HG02759 (cell line): Measurements from ENCODE around the gene SVOPL.

Experiments
- ATAC-seq: cut with Tn5 transposase; IDR thresholded peaks from one replicate; pipeline ENCODE4 v1.9.1; 2021; ENCODE audit warnings: mild to moderate bottlenecking, moderate library complexity; ENCODE audit not compliant: unreplicated experiment

The SVOPL gene

DNA sequence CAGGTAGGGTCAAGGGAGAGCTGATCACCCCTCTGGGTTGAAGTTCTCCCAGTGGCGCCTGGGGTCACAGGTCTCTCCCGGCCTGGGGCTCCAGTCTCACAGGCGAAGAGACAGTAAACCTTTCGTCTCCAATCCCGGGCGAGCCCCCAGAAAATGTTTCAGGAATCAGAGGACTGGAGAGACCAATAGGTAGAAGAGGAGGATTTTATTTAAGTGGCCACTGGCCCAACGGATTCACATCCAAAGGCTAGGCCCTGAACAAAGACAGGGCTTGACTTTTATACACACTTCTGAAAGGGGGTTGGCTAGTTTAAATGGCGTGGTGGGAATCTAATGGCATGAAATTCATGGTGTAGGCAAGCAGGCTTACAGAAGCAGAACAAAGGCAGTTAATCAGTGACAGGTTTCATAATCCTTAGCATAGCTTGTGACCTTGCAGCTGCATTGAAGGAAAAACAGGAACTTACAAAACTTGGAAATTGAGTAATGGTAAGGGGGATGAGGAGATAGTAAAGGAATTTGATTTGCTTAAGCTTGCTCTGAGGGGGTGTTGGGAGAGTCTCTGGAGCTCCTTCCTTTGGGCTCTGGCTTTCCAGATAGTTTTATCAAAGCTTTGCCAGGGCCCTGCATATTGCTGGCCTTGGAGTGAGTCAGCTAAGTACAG lies 135.6 kb downstream of the SVOPL start:
- no peak for ATAC-seq

DNA sequence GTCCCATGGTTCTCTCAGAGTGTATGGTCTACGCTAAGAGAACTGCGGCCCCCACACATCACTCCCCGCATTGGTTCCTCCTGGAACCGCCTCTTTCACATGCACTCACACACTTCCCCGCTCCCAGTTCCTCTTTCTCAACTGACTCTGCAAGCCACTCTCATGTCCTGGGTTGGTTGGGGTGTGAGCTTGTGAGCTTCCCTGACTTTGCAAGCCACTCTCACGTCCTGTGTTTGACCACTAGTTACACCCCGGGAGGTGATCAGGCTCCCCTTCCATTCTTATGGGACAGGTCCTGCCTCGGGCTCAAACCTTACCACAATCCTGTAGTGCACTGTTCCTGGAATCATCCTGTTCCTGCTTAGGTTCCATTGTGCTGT lies 136.1 kb downstream of the SVOPL start:
- ATAC-seq, result no peak

DNA sequence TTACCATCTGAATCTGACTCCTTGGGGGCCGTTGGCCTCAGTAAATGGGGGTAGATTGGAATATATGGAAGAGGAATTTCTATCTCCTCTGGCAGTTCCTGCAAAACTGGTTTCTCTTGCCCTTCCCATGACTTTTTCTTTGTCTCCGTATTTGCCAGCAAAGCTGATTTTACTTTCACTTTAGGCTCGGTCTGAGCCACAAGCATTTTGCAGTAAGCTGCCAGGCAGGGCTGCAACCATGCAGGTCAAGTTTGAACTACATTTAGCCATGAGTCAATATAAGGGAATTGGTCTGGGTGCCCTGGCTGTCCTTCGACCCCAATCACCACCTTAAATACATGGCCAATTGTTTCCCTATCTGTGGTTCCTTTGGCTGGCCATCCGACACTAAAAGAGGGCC lies 136.8 kb downstream of the SVOPL start:
- ATAC-seq, result no peak

DNA sequence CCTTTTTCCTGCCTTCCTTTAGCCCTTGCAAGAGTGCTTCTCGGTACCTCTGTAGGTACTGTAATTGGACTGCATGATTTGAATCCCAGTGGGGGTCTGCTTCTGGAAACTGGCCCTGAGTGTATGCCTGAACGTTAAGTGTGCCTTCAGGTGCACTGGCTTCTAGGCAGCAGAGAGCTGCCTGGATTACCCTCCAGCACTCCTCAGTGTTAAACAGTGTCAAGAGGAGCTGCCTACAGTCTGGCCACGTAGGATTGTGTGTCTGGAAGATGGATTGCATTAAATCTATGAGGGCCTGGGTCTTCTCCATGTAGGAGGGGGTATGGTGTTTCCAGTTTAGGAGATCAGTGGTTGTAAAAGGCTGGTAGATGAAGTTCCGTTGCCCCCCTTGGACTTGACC lies 137.4 kb downstream of the SVOPL start:
- ATAC-seq, result no peak

DNA sequence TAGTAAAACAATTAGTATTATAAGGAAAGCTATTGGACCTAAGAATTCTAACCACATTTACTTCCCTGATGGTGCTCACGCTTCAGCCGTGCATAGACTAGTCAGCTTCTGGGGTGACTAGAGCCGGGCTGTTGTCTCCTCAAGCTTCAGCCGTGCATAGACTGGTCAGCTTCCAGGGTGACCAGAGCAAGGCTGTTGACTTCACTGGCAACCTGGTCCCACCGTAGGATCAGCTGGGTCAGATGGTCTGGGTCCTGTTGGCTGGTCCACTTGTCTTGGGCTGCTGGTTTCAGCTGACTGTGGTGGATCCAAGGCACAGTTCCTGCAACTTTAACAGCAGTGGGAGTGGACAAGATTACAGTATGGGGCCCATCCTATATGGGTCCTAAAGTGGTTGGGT lies 141.7 kb downstream of the SVOPL start:
- no peak for ATAC-seq

DNA sequence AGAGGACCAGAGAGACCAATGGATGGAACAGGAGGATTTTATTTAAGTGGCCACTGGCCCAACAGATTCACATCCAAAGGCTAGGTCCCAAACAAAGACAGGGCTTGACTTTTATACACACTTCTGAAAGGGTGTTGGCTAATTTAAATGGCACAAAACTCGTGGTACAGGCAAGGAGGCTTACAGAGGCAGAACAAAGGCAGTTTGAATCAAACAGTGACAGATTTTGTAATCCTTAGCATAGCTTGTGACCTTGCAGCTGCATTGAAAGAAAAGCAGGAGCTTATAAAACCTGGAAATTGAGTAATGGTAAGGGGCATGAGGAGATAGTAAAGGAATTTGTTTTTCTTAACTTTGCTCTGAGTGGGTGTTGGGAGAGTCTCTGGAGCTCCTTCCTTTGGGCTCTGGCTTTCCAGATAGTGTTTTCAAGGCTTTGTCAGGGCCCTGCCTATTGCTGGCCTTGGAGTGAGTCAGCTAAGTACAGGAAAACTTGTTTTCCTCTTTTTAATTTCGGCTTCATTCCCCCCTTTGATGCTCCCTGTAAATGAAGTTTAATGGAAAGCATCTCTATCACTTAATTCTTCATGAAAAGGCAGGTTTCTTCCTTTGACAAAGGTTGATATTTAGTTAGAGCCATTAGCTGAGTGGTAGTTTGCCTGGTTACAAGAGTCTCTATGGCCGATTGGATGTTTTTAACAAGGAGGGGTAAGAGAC lies 144.2 kb downstream of the SVOPL start:
- ATAC-seq, result no peak

DNA sequence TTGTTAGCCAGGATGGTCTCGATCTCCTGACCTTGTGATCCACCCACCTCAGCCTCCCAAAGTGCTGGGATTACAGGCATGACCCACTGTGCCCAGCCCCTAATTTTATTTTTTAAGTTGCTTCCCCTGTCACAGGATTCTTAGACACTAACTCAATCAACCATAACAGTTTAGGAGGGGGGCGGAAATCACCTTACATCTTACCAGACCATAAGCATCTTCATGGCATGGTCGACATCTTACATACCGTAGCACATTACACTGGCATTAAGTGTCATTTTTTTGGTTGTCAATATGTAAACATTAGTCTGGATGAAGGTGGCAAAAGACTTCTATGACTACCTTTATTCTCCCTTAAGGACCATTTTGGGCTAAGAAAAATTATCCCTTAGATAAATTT lies 145.5 kb downstream of the SVOPL start:
- ATAC-seq, result no peak

DNA sequence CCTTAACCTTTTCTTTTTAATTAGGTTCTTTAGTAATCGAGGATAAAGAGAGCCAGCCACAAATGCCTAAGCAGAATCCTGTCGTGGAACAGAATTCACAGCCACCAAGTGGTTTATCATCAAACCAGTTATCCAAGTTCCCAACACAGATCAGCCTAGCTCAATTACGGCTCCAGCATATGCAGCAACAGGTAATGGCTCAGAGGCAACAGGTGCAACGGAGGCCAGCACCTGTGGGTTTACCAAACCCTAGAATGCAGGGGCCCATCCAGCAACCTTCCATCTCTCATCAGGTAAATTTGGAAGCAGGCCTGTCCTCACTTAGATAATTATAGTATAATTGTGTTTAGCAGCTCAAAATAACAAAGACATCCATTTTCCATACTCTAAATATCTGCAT lies 146.5 kb downstream of the SVOPL start:
- no peak for ATAC-seq

DNA sequence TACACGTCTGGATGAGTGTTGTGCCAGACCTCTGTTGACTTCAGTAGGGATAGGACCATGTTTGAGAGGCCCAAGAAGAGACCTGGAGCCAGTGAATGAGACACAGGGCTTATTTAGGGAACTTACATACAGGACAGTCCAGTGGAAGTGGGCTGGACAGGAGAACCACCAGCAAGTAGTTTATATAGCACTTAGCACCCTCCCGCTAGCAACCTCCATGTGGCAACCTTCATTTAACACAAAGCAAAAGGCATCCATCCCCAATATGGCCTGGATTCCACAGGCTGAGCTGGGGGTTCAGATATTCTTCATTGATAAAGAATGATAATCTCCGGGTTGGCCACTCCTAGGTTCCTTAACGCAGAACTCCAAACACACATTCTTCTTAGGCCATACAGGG lies 147.4 kb downstream of the SVOPL start:
- ATAC-seq, result no peak

DNA sequence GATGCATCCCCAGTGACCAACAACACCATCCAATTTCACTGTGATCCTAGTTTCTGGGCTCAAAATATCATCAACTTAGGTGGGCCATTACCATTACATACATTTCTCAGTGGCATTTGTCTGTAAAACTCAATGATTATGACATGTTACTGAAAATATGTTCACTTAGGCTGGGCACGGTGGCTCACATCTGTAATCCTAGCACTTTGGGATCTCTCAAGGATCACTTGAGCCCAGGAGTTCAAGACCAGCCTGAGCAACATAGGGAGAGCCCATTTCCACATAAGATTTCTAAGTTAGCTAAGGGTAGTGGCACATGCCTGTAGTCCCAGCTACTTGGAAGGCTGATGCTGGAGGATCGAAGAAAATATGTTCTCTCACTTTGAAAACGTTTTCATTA lies 150.1 kb downstream of the SVOPL start:
- no peak for ATAC-seq

DNA sequence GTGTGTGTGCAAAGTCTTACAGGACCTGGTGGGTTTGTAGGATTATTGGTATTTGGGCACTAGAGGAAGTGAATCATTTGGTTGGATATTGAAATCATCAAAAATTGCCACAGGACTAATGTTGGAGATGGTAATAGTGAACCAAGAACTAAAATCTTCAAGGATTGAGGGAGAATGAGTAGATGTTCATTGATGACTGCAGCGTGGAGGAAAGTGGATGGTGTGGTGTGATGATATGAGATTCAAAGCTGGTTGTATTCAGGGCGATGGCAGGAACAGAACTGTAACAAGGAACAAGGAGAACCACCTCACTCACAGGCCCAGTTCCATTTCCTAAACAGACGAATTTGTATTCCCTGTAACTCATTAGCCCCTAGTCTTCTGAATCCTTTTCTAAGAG lies 150.8 kb downstream of the SVOPL start:
- ATAC-seq, result no peak

DNA sequence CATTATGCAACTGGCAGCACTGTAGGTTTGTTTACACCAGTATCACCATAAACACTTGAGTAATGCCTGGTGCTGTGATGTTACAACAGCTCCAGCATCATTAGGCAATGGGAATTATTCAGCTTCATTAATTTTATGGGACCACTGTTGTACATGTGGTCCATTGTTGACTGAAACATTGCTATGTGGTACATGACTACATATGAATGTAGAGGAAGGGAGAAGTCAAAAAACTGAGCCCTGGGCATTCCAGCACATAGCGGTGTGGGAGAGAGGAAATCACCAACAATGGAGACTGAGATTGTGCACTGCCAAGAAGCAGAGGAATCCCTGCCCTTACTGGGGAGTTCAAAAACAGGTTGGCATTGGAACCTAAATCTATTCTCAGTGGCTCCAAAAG lies 152.1 kb downstream of the SVOPL start:
- ATAC-seq, result no peak

DNA sequence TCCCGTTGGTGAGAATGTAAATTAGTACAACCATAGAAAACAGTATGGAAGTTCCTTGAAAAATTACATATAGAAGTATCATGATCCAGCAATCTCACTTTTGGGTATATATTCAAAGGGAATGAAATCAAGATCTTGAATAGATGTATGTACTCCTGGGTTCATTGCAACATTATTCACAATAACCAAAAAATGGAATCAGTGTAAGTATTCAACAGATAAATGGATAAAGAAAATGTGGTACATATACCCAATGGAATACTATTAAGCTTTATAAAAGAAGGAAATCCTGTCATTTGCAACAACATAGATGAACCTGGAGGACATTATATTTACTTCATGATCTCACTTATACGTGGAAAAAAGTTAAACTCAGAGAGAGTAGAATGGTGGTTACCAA lies 154.3 kb downstream of the SVOPL start:
- ATAC-seq, result no peak

DNA sequence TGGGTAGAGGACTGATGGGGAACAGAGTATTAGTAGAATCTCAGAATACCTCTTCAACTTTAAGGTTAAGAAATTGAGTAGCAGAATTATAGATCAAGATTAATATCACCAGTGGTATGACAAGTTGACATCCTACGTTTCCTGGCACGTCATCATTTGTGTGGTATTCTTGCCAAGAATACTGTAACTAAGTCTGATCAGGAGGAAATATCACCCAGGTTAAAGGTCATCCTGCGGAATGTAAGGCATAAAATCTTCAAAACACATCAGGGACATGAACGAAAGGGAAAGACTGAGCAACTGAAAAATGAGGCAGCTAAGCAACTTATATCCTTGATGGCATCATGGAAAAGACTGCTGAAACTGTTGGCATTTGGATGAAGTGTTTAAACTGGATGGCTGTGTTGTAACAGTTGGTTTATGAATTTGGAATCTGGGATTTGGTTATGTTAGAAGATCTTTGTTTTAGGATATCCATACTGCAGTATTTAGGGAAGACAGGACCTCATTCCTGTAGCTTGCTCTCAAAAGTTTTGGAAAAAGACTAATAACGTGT lies 155.0 kb downstream of the SVOPL start:
- ATAC-seq, result no peak

DNA sequence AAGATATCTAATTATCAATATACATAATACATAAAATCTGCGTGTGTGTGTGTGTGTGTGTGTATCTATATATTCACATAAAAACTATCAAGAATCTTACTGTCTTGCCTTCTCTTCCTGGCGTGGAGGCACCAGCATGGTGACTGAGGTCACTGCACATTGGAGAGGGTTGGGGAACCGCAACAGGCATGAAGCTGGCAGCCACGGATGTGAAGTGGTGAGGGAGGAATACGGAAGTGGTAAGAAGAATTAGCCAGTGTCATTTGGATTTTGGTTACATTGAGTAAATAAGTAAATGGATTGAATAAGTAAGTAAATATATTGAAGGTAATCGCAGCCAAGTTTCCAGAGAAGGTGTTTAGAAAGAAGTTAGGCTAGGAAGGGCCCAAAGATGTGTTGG lies 156.0 kb downstream of the SVOPL start:
- ATAC-seq, result no peak
